Natural killer cell treated with Interleukin-12 subunit alpha and Interleukin-12 subunit beta and Interleukin-15 and Interleukin-18, amount 100 ng/mL, for 72 hours (primary cell): Measurements from ENCODE around the gene CCN2. TPM values are rescaled to one million over a fixed set of nuclear protein-coding genes. Genes with fewer than 3 reads are reported as not detected.

Experiments used
- ATAC-seq, 2 donors: fragments of 150-1000 bp; cut with Tn5 transposase in 1 of 2; sonication (Bioruptor Pico), chemical (Tn5 transposase) in 1 of 2; 2 replicates each; pipeline ENCODE4 v1.10.0; 2021
- DNase-seq: peaks from one replicate; pipeline ENCODE4 v3.0.0; 2022; ENCODE audit warnings: low spot score
- H3K27ac Mint-ChIP-seq, 2 donors: 1 replicate in 1 of 2; 2 replicates in 1 of 2; pipeline ENCODE4 v1.8.0; 2022; ENCODE audit warnings: mixed read lengths in 2 of 2, mild to moderate bottlenecking in 1 of 2, moderate library complexity in 1 of 2
- H3K27me3 Mint-ChIP-seq, 2 donors: 1 replicate in 1 of 2; 2 replicates in 1 of 2; pipeline ENCODE4 v1.8.0; 2022; ENCODE audit warnings: mixed read lengths in 2 of 2
- H3K36me3 Mint-ChIP-seq: one replicate; pipeline ENCODE4 v1.8.0; 2022; ENCODE audit warnings: mixed read lengths
- H3K4me1 Mint-ChIP-seq, 2 donors: 1 replicate in 1 of 2; 2 replicates in 1 of 2; pipeline ENCODE4 v1.8.0; 2022; ENCODE audit warnings: low read depth in 2 of 2, mixed read lengths in 2 of 2, mild to moderate bottlenecking in 1 of 2
- H3K4me3 Mint-ChIP-seq: one replicate; pipeline ENCODE4 v1.8.0; 2022; ENCODE audit warnings: mixed read lengths
- H3K9me3 Mint-ChIP-seq: 2 replicates; pipeline ENCODE4 v1.8.0; 2022; ENCODE audit warnings: mixed read lengths
- total RNA-seq, 2 donors: library from RNA; stranded (reverse); gene quantifications; one replicate each; pipeline ENCODE4 v1.2.3, GENCODE V29; 2022

Gene CCN2
- total RNA-seq, 2 donors from 2014 or later = not detected

GRCh38 chr6:131955192-131955591 is 4.0 kb upstream of the CCN2 start:
- Mint-ChIP-seq H3K27ac (no peak overlapping the region), H3K27me3 (peaks cover 31 to 48% of the 10 kb centered on the region in 2 donors), H3K4me1 (peaks cover 2 to 3% of the 10 kb centered on the region in 2 donors), H3K36me3 (no peaks in the 10 kb centered on the region), H3K9me3 (no peaks in the 10 kb centered on the region), H3K4me3 (no peak overlapping the region)
- no peak for DNase-seq
- no peak for ATAC-seq

- ATAC-seq (no peak), DNase-seq (no peak)
- Mint-ChIP-seq H3K27ac (no peak overlapping the region), H3K36me3 (no peaks in the 10 kb centered on the region), H3K4me3 (no peak overlapping the region), H3K27me3 (peaks cover 35 to 52% of the 10 kb centered on the region in 2 donors), H3K4me1 (peaks cover 4 to 6% of the 10 kb centered on the region in 2 donors), H3K9me3 (no peaks in the 10 kb centered on the region)
Measured at GRCh38 chr6:131954775-131955107, 3.6 kb upstream of the CCN2 start.

GRCh38 chr6:131954059-131954774 is 3.0 kb upstream of the CCN2 start:
- no peaks in the 10 kb centered on the region for H3K36me3 Mint-ChIP-seq
- peaks cover 39 to 57% of the 10 kb centered on the region in 2 donors for H3K27me3 Mint-ChIP-seq
- no peaks in the 10 kb centered on the region for H3K9me3 Mint-ChIP-seq
- no peak for ATAC-seq
- H3K4me1 Mint-ChIP-seq = peaks cover 4 to 6% of the 10 kb centered on the region in 2 donors
- DNase-seq = no peak
- H3K4me3 Mint-ChIP-seq = no peak overlapping the region
- no peak overlapping the region for H3K27ac Mint-ChIP-seq

- Mint-ChIP-seq H3K36me3 (no peaks in the 10 kb centered on the region), H3K27ac (no peak overlapping the region), H3K4me3 (no peak overlapping the region), H3K9me3 (no peaks in the 10 kb centered on the region), H3K27me3 (peaks cover 37 to 62% of the 10 kb centered on the region in 2 donors), H3K4me1 (peaks cover 4 to 6% of the 10 kb centered on the region in 2 donors)
- no peak for ATAC-seq
- DNase-seq = no peak
Measured at GRCh38 chr6:131952886-131953509, 1.8 kb upstream of the CCN2 start.

- H3K9me3 Mint-ChIP-seq = no peaks in the 10 kb centered on the region
- H3K27me3 Mint-ChIP-seq = peaks cover 42 to 67% of the 10 kb centered on the region in 2 donors
- H3K4me3 Mint-ChIP-seq = peak overlapping the region; percentile 72
- H3K4me1 Mint-ChIP-seq = peaks cover 4 to 6% of the 10 kb centered on the region in 2 donors
- ATAC-seq (no peak), DNase-seq (no peak)
- no peak overlapping the region for H3K27ac Mint-ChIP-seq
- H3K36me3 Mint-ChIP-seq = no peaks in the 10 kb centered on the region
Measured at GRCh38 chr6:131951576-131952230, 531 bp upstream of the CCN2 start.

- Mint-ChIP-seq H3K4me1 (peaks cover 4 to 6% of the 10 kb centered on the region in 2 donors), H3K9me3 (no peaks in the 10 kb centered on the region), H3K36me3 (no peaks in the 10 kb centered on the region), H3K27me3 (peaks cover 42 to 75% of the 10 kb centered on the region in 2 donors), H3K4me3 (peak overlapping the region; percentile 60), H3K27ac (no peak overlapping the region)
- DNase-seq (no peak), ATAC-seq (peak in 1 of 2 donors; percentile 48)
Measured at GRCh38 chr6:131949909-131950766, 1.0 kb downstream of the CCN2 start.

GRCh38 chr6:131949620-131949908 is 1.6 kb downstream of the CCN2 start:
- peak overlapping the region; percentile 21 for H3K4me3 Mint-ChIP-seq

GRCh38 chr6:131948692-131949619 is 2.2 kb downstream of the CCN2 start:
- DNase-seq (no peak), ATAC-seq (no peak)
- Mint-ChIP-seq H3K4me1 (peaks cover 4 to 6% of the 10 kb centered on the region in 2 donors), H3K27ac (no peak overlapping the region), H3K9me3 (no peaks in the 10 kb centered on the region), H3K27me3 (peaks cover 39 to 65% of the 10 kb centered on the region in 2 donors), H3K36me3 (no peaks in the 10 kb centered on the region), H3K4me3 (peak overlapping the region; percentile 21)

More at GRCh38 chr6:131949620-131949908, 1.6 kb downstream of the CCN2 start:
- Mint-ChIP-seq H3K4me1 (peaks cover 4 to 6% of the 10 kb centered on the region in 2 donors), H3K36me3 (no peaks in the 10 kb centered on the region), H3K27me3 (peaks cover 40 to 71% of the 10 kb centered on the region in 2 donors), H3K27ac (no peak overlapping the region), H3K9me3 (no peaks in the 10 kb centered on the region)
- ATAC-seq = no peak
- no peak for DNase-seq

- DNase-seq (no peak), ATAC-seq (no peak)
- Mint-ChIP-seq H3K27ac (no peak overlapping the region), H3K27me3 (peaks cover 37 to 56% of the 10 kb centered on the region in 2 donors), H3K9me3 (no peaks in the 10 kb centered on the region), H3K4me3 (no peak overlapping the region), H3K36me3 (no peaks in the 10 kb centered on the region), H3K4me1 (peaks cover 4 to 6% of the 10 kb centered on the region in 2 donors)
Measured at GRCh38 chr6:131947986-131948661, 3.0 kb downstream of the CCN2 start.

GRCh38 chr6:131946992-131947955 is 3.9 kb downstream of the CCN2 start:
- Mint-ChIP-seq H3K27ac (no peak overlapping the region), H3K9me3 (no peaks in the 10 kb centered on the region), H3K4me1 (peaks cover 4 to 6% of the 10 kb centered on the region in 2 donors), H3K4me3 (no peak overlapping the region), H3K36me3 (no peaks in the 10 kb centered on the region), H3K27me3 (peaks cover 30 to 48% of the 10 kb centered on the region in 2 donors)
- ATAC-seq = no peak
- DNase-seq = no peak

- no peaks in the 10 kb centered on the region for H3K9me3 Mint-ChIP-seq
- no peak overlapping the region for H3K4me3 Mint-ChIP-seq
- H3K36me3 Mint-ChIP-seq = no peaks in the 10 kb centered on the region
- ATAC-seq (no peak), DNase-seq (no peak)
- peaks cover 25 to 40% of the 10 kb centered on the region in 2 donors for H3K27me3 Mint-ChIP-seq
- H3K27ac Mint-ChIP-seq = no peak overlapping the region
- H3K4me1 Mint-ChIP-seq = peaks cover 4 to 6% of the 10 kb centered on the region in 2 donors
Measured at GRCh38 chr6:131946404-131946991, 4.7 kb downstream of the CCN2 start.
